Measurements from ENCODE around the gene ICAM5. TPM values are rescaled to one million over a fixed set of nuclear protein-coding genes. Genes with fewer than 3 reads are reported as not detected.

The ICAM5 gene
- polyA plus RNA-seq, 1 donor (not counting 4 experiments of a cell fraction or from before 2014, with no cell fraction given), result 0.20 TPM

GRCh38 chr19:10299545-10300458 lies 10.1 kb downstream of the ICAM5 start:
- H3K27me3 ChIP-seq (ENCODE audit: control insufficient read depth, extremely low read depth, insufficient read depth, low read length), result peaks cover 21% of the 10 kb centered on the region
- no peak overlapping the region for H3K9ac ChIP-seq (ENCODE audit: control insufficient read depth, extremely low read depth, insufficient read depth, low read length)
- H3K79me2 ChIP-seq (ENCODE audit: control insufficient read depth, insufficient read depth, low read length), result no peaks in the 10 kb centered on the region
- H3K36me3 ChIP-seq (ENCODE audit: control insufficient read depth in 2 of 2, extremely low read depth in 1 of 2, insufficient read depth in 2 of 2, low read length in 2 of 2), result peaks cover 0 to 2% of the 10 kb centered on the region in 2 experiments
- no peak overlapping the region for H3K27ac ChIP-seq (ENCODE audit: control insufficient read depth, insufficient read depth, low read length)
- H3K9me3 ChIP-seq (ENCODE audit: control insufficient read depth, low read depth, low read length), result no peaks in the 10 kb centered on the region
- H3K9me1 ChIP-seq (ENCODE audit: control insufficient read depth, extremely low read depth, insufficient read depth, low read length), result no peaks in the 10 kb centered on the region
- DNase-seq (ENCODE audit: low read depth, low spot score) (no peak), FAIRE-seq (no peak)
- dilution Hi-C loops (cut with MboI; ENCODE audit: extremely low pct_ligation_motif_present, low sequenced_read_pairs), result no loop called here
- H3K4me1 ChIP-seq (ENCODE audit: control insufficient read depth, extremely low read depth, insufficient read depth, low read length), result peaks cover 6% of the 10 kb centered on the region
- H3K4me2 ChIP-seq (ENCODE audit: control insufficient read depth, extremely low read depth, insufficient read depth, low read depth, low read length), result no peak overlapping the region
- H2AFZ ChIP-seq (ENCODE audit: control insufficient read depth, low read length), result no peak overlapping the region
- no peak overlapping the region for H3K4me3 ChIP-seq (ENCODE audit: control insufficient read depth in 2 of 3, extremely low read depth in 1 of 3, insufficient read depth in 2 of 3, low read depth in 1 of 3, low read length in 3 of 3)
- TF ChIP-seq EZH2 (IDR thresholded peaks at IDR 0.05; ENCODE audit: low read length), result no peak
- no peak for TF ChIP-seq CTCF (optimal IDR thresholded peaks at IDR 0.05 in 1 of 3, IDR thresholded peaks at IDR 0.05 in 1 of 3, conservative IDR thresholded peaks at IDR 0.05 in 1 of 3; ENCODE audit: extremely low read depth in 1 of 3, insufficient read depth in 2 of 3, low read length in 3 of 3)
- no peaks in the 10 kb centered on the region for H4K20me1 ChIP-seq (ENCODE audit: control insufficient read depth, extremely low read depth, insufficient read depth, low read length)

- Histone ChIP-seq H3K9me3 (ENCODE audit: control insufficient read depth, low read depth, low read length) (no peaks in the 10 kb centered on the region), H3K79me2 (ENCODE audit: control insufficient read depth, insufficient read depth, low read length) (no peaks in the 10 kb centered on the region), H3K36me3 (ENCODE audit: control insufficient read depth in 2 of 2, extremely low read depth in 1 of 2, insufficient read depth in 2 of 2, low read length in 2 of 2) (peaks cover 5 to 7% of the 10 kb centered on the region in 2 experiments), H2AFZ (ENCODE audit: control insufficient read depth, low read length) (no peak overlapping the region), H3K4me1 (ENCODE audit: control insufficient read depth, extremely low read depth, insufficient read depth, low read length) (peaks cover 6% of the 10 kb centered on the region), H3K4me2 (ENCODE audit: control insufficient read depth, extremely low read depth, insufficient read depth, low read depth, low read length) (no peak overlapping the region), H3K27ac (ENCODE audit: control insufficient read depth, insufficient read depth, low read length) (no peak overlapping the region), H3K9me1 (ENCODE audit: control insufficient read depth, extremely low read depth, insufficient read depth, low read length) (no peaks in the 10 kb centered on the region), H3K9ac (ENCODE audit: control insufficient read depth, extremely low read depth, insufficient read depth, low read length) (no peak overlapping the region), H3K27me3 (ENCODE audit: control insufficient read depth, extremely low read depth, insufficient read depth, low read length) (no peaks in the 10 kb centered on the region), H3K4me3 (ENCODE audit: control insufficient read depth in 2 of 3, extremely low read depth in 1 of 3, insufficient read depth in 2 of 3, low read depth in 1 of 3, low read length in 3 of 3) (no peak overlapping the region), H4K20me1 (ENCODE audit: control insufficient read depth, extremely low read depth, insufficient read depth, low read length) (no peaks in the 10 kb centered on the region)
- dilution Hi-C loops (cut with MboI; ENCODE audit: extremely low pct_ligation_motif_present, low sequenced_read_pairs), result no loop called here
- DNase-seq (ENCODE audit: low read depth, low spot score) (no peak), FAIRE-seq (no peak)
- TF ChIP-seq CTCF (optimal IDR thresholded peaks at IDR 0.05 in 1 of 3, IDR thresholded peaks at IDR 0.05 in 1 of 3, conservative IDR thresholded peaks at IDR 0.05 in 1 of 3; ENCODE audit: extremely low read depth in 1 of 3, insufficient read depth in 2 of 3, low read length in 3 of 3) (no peak), EZH2 (IDR thresholded peaks at IDR 0.05; ENCODE audit: low read length) (no peak)
Measured at GRCh38 chr19:10305139-10305806, 15.5 kb downstream of the ICAM5 start.

All from keratinocyte (primary cell).